ENCODE data around the gene CPT1B. TPM values are rescaled to one million over a fixed set of nuclear protein-coding genes. Genes with fewer than 3 reads are reported as not detected.
"Not testable (repeated sequence)": the region's sequence is repeated elsewhere in the genome, so short reads cannot be mapped to it uniquely, and the experiment has no call there.

CPT1B gene
- total RNA-seq, 2 donors from 2014 or later: 83.5 to 105 TPM

DNA sequence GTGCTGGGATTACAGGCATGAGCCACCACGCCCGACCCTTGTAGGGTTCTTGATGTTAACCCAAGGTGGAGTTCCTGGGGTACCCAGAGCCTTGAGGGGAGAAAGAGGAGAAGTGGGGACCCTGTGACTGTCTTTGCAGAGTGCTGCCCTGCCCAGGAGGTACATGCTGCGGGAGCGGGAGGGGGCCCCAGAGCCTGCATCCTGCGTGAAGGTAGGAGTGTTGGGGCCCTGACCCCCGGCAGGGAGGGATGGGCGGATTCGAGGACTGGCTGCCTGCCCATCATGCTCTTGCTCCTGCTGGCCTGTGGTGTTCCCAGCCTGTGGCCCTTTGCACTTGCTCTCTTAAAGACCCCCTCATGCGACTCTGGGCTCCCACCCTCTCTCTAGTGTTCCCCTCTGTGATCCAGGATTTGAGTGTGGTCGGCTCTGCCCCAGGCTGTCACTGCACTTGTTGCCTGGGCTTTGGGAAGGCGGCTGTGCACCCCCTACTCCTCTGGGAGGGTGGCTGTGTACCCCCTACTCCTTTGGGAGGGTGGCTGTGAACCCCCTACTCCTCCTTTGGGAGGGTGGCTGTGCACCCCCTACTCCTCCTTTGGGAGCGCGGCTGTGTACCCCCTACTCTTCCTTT, 57.3 kb downstream of the CPT1B start:
- 93 to 95% methylated on average over 11 to 13 of the region's 13 CpGs for WGBS, 2 experiments (ENCODE audit: insufficient coverage in 1 of 2, insufficient read length in 1 of 2)

DNA sequence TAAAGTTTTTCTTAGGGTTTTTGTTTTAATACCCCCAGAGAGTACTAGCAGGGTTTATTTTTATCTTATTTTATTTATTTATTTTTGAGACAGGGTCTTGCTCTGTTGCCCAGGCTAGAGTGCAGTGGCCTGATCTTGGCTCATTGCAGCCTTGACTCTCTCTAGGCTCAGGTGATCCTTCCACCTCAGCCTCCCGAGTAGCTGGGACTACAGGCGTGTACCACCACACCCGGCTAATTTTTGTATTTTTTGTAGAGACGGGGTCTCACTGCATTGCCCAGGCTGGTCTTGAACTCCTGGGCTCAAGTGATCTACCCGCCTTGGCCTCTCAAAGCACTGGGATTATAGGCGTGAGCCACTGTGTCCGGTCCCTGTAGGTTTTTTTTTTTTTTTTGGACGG, 58.0 kb downstream of the CPT1B start:
- H3K27me3 Mint-ChIP-seq (ENCODE audit: insufficient read depth); H3K9me3 Mint-ChIP-seq; H3K9ac ChIP-seq (ENCODE audit: extremely low read depth, low read length, poor library complexity, severe bottlenecking); H3K4me3 Mint-ChIP-seq; DNase-seq; H3K27ac Mint-ChIP-seq; H3K4me1 Mint-ChIP-seq; H3K4me3 ChIP-seq (ENCODE audit: low read length); H3K4me1 ChIP-seq (ENCODE audit: control insufficient read depth, insufficient read depth, low read length); H3K27me3 ChIP-seq (ENCODE audit: control insufficient read depth, insufficient read depth, low read length, poor library complexity, severe bottlenecking); H3K9me3 ChIP-seq (ENCODE audit: control insufficient read depth, low read length); H3K27ac ChIP-seq (ENCODE audit: low read depth, low read length): not testable (repeated sequence)
- 96 to 97% methylated on average over 6 to 8 of the region's 8 CpGs for WGBS, 2 experiments (ENCODE audit: insufficient coverage in 1 of 2, insufficient read length in 1 of 2)
- peaks cover 32% of the 10 kb centered on the region for H3K36me3 ChIP-seq (ENCODE audit: control insufficient read depth, insufficient read depth, low read length)
- H3K36me3 Mint-ChIP-seq (ENCODE audit: low read depth): peaks cover 31% of the 10 kb centered on the region

More for the DNA sequence above, 57.3 kb downstream of the CPT1B start:
- Histone ChIP-seq H3K9ac (ENCODE audit: extremely low read depth, low read length, poor library complexity, severe bottlenecking) (no peak overlapping the region), H3K4me3 (ENCODE audit: low read length) (no peak overlapping the region), H3K9me3 (ENCODE audit: control insufficient read depth, low read length) (no peaks in the 10 kb centered on the region), H3K27me3 (ENCODE audit: control insufficient read depth, insufficient read depth, low read length, poor library complexity, severe bottlenecking) (no peaks in the 10 kb centered on the region), H3K4me1 (ENCODE audit: control insufficient read depth, insufficient read depth, low read length) (no peaks in the 10 kb centered on the region), H3K36me3 (ENCODE audit: control insufficient read depth, insufficient read depth, low read length) (peaks cover 32% of the 10 kb centered on the region), H3K27ac (ENCODE audit: low read depth, low read length) (no peak overlapping the region)
- Mint-ChIP-seq H3K36me3 (ENCODE audit: low read depth) (peaks cover 27% of the 10 kb centered on the region), H3K27ac (no peak overlapping the region), H3K4me1 (peaks cover 6% of the 10 kb centered on the region), H3K9me3 (no peaks in the 10 kb centered on the region), H3K4me3 (no peak overlapping the region), H3K27me3 (ENCODE audit: insufficient read depth) (no peaks in the 10 kb centered on the region)
- DNase-seq: no peak
- TF ChIP-seq CTCF (conservative IDR thresholded peaks at IDR 0.05): no peak

DNA sequence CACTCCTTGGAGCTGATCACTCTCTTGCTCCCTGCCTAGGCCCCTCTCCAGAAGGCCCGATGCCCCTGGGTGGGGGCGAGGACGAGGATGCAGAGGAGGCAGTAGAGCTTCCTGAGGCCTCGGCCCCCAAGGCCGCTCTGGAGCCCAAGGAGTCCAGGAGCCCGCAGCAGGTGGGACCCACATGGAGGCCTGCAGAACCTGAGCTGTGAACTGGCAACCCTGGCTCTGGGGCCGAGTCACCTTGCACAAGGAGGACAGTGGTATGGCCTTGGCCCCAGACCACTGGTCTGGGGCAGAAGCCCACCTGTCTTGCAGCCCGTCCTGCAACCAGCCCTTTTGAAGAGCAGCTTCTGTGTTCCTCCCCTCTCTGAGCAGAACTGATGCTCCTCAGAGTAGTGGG, 59.1 kb downstream of the CPT1B start:
- no peak for TF ChIP-seq CTCF (conservative IDR thresholded peaks at IDR 0.05)
- no peaks in the 10 kb centered on the region for H3K9me3 Mint-ChIP-seq
- H3K36me3 ChIP-seq (ENCODE audit: control insufficient read depth, insufficient read depth, low read length): peaks cover 32% of the 10 kb centered on the region

More for the DNA sequence above, 59.1 kb downstream of the CPT1B start:
- Histone ChIP-seq H3K27ac (ENCODE audit: low read depth, low read length) (no peak overlapping the region), H3K4me3 (ENCODE audit: low read length) (no peak overlapping the region), H3K9me3 (ENCODE audit: control insufficient read depth, low read length) (no peaks in the 10 kb centered on the region), H3K9ac (ENCODE audit: extremely low read depth, low read length, poor library complexity, severe bottlenecking) (no peak overlapping the region), H3K4me1 (ENCODE audit: control insufficient read depth, insufficient read depth, low read length) (no peaks in the 10 kb centered on the region), H3K27me3 (ENCODE audit: control insufficient read depth, insufficient read depth, low read length, poor library complexity, severe bottlenecking) (no peaks in the 10 kb centered on the region)
- Mint-ChIP-seq H3K27ac (no peak overlapping the region), H3K4me3 (no peak overlapping the region), H3K36me3 (ENCODE audit: low read depth) (peaks cover 38% of the 10 kb centered on the region), H3K4me1 (no peaks in the 10 kb centered on the region), H3K27me3 (ENCODE audit: insufficient read depth) (no peaks in the 10 kb centered on the region)
- 92 to 100% methylated on average over 6 to 8 of the region's 8 CpGs for WGBS, 2 experiments (ENCODE audit: insufficient coverage in 1 of 2, insufficient read length in 1 of 2)
- no peak for DNase-seq

Other genes starting within 250 kb of the CPT1B start
- 10 to 100 TPM; 58.7 to 81.2 TPM for gene PPP6R2, start 235.1 kb downstream of the CPT1B start, total RNA-seq
- 10 to 100 TPM; 89.9 to 90.1 TPM for gene SBF1, start 103.4 kb downstream of the CPT1B start, total RNA-seq
- gene ADM2, start 96.9 kb downstream of the CPT1B start, total RNA-seq: 1 to 10 TPM; 4.0 to 4.2 TPM
- gene MIOX, start 91.6 kb downstream of the CPT1B start, total RNA-seq: not detected
- gene LMF2, start 70.7 kb downstream of the CPT1B start, total RNA-seq: 10 to 100 TPM; 58.8 to 65.2 TPM
- gene NCAPH2, start 70.2 kb downstream of the CPT1B start, total RNA-seq: 10 to 100 TPM; 63.3 to 73.1 TPM
- 1 to 10 TPM in 1 of 2 donors, under 1 TPM in 1; 0.89 to 2.3 TPM for gene SCO2, start 52.8 kb downstream of the CPT1B start, total RNA-seq
- 1 to 10 TPM; 1.2 to 2.1 TPM for gene TYMP, start 48.4 kb downstream of the CPT1B start, total RNA-seq
- gene KLHDC7B, start 32.5 kb downstream of the CPT1B start, total RNA-seq: not detected
- gene SYCE3, start 15.5 kb downstream of the CPT1B start, total RNA-seq: under 1 TPM; 0.70 to 0.91 TPM
- gene CHKB, start 4.4 kb upstream of the CPT1B start, total RNA-seq: 100 to 1,000 TPM; 108 TPM
- 1 to 10 TPM; 1.2 to 1.4 TPM for gene MAPK8IP2, start 22.4 kb upstream of the CPT1B start, total RNA-seq
- gene ARSA, start 49.7 kb upstream of the CPT1B start, total RNA-seq: 10 to 100 TPM; 28.6 to 30.6 TPM
- gene SHANK3, start 94.4 kb upstream of the CPT1B start, total RNA-seq: 10 to 100 TPM in 1 of 2 donors, 1 to 10 TPM in 1; 9.4 to 11.1 TPM
- gene ACR, start 159.8 kb upstream of the CPT1B start, total RNA-seq: under 1 TPM in 1 of 2 donors, not detected in 1; 0.18 TPM
- gene RABL2B, start 205.2 kb upstream of the CPT1B start, total RNA-seq: 10 to 100 TPM; 35.4 to 35.5 TPM

Measured in endodermal cell (in vitro differentiated cells).